Activated CD4-positive, alpha-beta T cell treated with anti-CD3 and anti-CD28 coated beads, Interleukin-2, amount 50 U/mL, for 24 hours (primary cell): ENCODE results near the gene C9orf85.
"Not testable (repeated sequence)": the region's sequence is repeated elsewhere in the genome, so short reads cannot be mapped to it uniquely, and the experiment has no call there.

Experiments used
- DNase-seq, 2 donors: peaks; one replicate each; pipeline ENCODE4 v3.0.0-alpha.2; 2020; ENCODE audit warnings: low read depth in 1 of 2, low spot score in 1 of 2

C9orf85 gene

GRCh38 chr9:71990466-71990865 lies 79.0 kb downstream of the C9orf85 start:
- DNase-seq: no peak

- DNase-seq: no peak
These were observed 94.0 kb downstream of the C9orf85 start for GRCh38 chr9:72005451-72005850.

GRCh38 chr9:72006501-72006900 lies 95.1 kb downstream of the C9orf85 start:
- no peak for DNase-seq

GRCh38 chr9:72007726-72008125 lies 96.3 kb downstream of the C9orf85 start:
- DNase-seq: not testable (repeated sequence)

- DNase-seq: no peak
These were observed 101.2 kb downstream of the C9orf85 start for GRCh38 chr9:72012646-72013045.

GRCh38 chr9:72013292-72013760 lies 101.9 kb downstream of the C9orf85 start:
- DNase-seq: no peak

GRCh38 chr9:72022841-72023240 lies 111.4 kb downstream of the C9orf85 start:
- DNase-seq: no peak
